ENCODE measurements around the gene GDF15. TPM values are rescaled to one million over a fixed set of nuclear protein-coding genes. Genes with fewer than 3 reads are reported as not detected.

GDF15 gene
- total RNA-seq, 1 experiment from 2014 or later, result 56.6 TPM

DNA sequence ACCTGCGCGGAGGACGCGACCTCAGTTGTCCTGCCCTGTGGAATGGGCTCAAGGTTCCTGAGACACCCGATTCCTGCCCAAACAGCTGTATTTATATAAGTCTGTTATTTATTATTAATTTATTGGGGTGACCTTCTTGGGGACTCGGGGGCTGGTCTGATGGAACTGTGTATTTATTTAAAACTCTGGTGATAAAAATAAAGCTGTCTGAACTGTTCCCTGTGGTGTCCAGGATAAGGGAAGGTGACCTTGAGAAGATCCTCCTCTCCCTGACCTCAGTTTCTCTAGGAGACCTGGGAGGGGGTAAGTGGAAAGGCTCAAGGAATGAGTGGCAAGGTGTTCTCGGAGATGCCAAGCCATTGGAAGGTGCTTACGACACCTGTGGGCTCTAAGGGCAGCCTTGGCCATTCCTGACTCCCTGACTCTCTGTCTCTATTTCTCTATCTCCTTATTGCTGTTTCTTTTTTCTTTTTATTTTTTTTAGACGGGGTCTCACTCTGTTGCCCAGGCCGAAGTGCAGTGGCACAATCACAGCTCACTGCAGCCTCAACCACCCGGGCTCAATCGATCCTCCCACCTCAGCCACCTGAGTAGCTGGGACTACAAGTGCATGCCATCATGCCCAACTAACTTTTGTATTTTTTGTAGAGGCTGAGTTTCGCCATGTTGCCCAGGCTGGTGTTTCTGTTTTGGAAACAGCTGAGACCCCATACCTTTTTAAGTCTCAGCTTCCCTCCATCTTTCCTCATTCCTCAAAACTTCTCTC lies 3.2 kb downstream of the GDF15 start:
- peaks cover 28% of the 10 kb centered on the region for H3K4me1 Mint-ChIP-seq (ENCODE audit: low read depth, unreplicated experiment)
- TF ChIP-seq, protein P1, sequence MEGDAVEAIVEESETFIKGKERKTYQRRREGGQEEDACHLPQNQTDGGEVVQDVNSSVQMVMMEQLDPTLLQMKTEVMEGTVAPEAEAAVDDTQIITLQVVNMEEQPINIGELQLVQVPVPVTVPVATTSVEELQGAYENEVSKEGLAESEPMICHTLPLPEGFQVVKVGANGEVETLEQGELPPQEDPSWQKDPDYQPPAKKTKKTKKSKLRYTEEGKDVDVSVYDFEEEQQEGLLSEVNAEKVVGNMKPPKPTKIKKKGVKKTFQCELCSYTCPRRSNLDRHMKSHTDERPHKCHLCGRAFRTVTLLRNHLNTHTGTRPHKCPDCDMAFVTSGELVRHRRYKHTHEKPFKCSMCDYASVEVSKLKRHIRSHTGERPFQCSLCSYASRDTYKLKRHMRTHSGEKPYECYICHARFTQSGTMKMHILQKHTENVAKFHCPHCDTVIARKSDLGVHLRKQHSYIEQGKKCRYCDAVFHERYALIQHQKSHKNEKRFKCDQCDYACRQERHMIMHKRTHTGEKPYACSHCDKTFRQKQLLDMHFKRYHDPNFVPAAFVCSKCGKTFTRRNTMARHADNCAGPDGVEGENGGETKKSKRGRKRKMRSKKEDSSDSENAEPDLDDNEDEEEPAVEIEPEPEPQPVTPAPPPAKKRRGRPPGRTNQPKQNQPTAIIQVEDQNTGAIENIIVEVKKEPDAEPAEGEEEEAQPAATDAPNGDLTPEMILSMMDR (IDR thresholded peaks at IDR 0.05; ENCODE audit: unreplicated experiment), result no peak
- H3K9me3 Mint-ChIP-seq (ENCODE audit: low read depth, unreplicated experiment), result no peaks in the 10 kb centered on the region
- H3K27me3 Mint-ChIP-seq (ENCODE audit: unreplicated experiment), result no peaks in the 10 kb centered on the region
- intact Hi-C loops (cut with micrococcal nuclease; ENCODE audit: unreplicated experiment), result no loop called here
- H3K27ac Mint-ChIP-seq (ENCODE audit: unreplicated experiment), result peak overlapping the region; percentile 79
- DNase-seq, result no peak
- H3K36me3 Mint-ChIP-seq (ENCODE audit: insufficient read depth, unreplicated experiment), result peaks cover 57% of the 10 kb centered on the region
- CTCF ChIA-PET, result no interaction called here
- BruUV-seq (replicated peaks), result no TSS peak
- peak overlapping the region; percentile 76 for H3K4me3 Mint-ChIP-seq (ENCODE audit: low read depth, unreplicated experiment)

DNA sequence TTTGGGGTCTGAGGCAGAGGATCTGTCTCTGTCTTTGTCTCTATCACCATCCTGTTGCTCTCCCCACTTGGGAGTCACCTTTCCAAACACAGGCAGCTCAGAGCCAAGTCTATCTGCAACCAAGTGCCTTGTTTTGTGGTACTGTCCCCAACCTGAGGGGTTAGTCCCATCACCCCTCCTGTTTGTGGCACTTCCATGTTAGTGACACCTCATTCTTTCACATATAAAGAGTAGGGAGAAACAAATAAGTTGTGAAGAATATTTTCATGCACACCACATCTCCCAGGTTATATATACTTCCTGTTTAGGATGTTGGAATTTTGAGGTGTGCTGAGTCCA lies 3.7 kb downstream of the GDF15 start:
- Mint-ChIP-seq H3K36me3 (ENCODE audit: insufficient read depth, unreplicated experiment) (peaks cover 57% of the 10 kb centered on the region), H3K4me1 (ENCODE audit: low read depth, unreplicated experiment) (peaks cover 28% of the 10 kb centered on the region), H3K9me3 (ENCODE audit: low read depth, unreplicated experiment) (no peaks in the 10 kb centered on the region), H3K4me3 (ENCODE audit: low read depth, unreplicated experiment) (peak overlapping the region; percentile 76), H3K27me3 (ENCODE audit: unreplicated experiment) (no peaks in the 10 kb centered on the region), H3K27ac (ENCODE audit: unreplicated experiment) (peak overlapping the region; percentile 80)
- DNase-seq, result no peak
- BruUV-seq (replicated peaks), result no TSS peak
- intact Hi-C loops (cut with micrococcal nuclease; ENCODE audit: unreplicated experiment), result no loop called here
- CTCF ChIA-PET, result no interaction called here
- TF ChIP-seq, protein P1 (IDR thresholded peaks at IDR 0.05; ENCODE audit: unreplicated experiment), result no peak

DNA sequence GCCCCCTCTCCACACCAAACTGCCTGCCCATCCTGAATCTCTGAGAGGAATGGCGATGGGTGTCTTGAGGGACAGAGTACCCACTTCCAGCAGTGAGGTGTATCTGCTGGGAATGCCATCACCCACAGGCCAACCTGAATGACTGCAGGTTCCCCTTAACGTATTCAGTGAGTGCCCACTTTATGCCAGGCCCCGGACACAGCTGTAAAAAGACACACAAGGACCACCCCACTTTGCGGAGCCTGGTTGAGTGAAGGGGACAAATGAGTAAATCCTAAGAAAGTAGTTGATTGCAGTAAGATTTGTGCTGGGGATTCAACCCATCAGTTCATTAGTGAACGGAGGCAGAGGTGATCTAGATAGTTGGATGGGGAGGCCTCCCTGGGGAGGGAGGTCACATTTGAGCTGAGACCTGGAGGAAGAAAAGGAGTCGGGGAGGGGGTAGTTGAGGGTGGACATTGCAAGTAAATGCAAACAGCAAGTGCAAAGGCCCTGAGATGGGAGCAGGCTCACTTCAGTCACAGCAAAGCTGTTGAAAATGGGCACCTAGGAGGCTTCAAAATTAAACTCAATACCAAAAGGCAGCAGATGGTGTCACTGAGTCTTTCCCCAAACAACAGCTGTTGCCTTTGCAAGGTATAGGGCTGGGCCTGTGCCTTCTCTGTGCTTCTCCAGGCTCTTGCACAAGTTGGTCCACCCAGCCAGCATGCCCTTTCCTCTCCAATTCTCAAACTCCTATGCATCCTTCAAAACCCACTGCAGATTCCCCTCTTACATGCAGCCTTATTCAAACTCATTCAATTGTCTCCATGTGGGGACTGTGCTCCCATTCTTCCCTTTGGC lies 4.3 kb downstream of the GDF15 start:
- TF ChIP-seq, protein P1 (IDR thresholded peaks at IDR 0.05; ENCODE audit: unreplicated experiment), result no peak
- Mint-ChIP-seq H3K4me3 (ENCODE audit: low read depth, unreplicated experiment) (peak overlapping the region; percentile 76), H3K4me1 (ENCODE audit: low read depth, unreplicated experiment) (peaks cover 27% of the 10 kb centered on the region), H3K9me3 (ENCODE audit: low read depth, unreplicated experiment) (no peaks in the 10 kb centered on the region), H3K36me3 (ENCODE audit: insufficient read depth, unreplicated experiment) (peaks cover 57% of the 10 kb centered on the region), H3K27me3 (ENCODE audit: unreplicated experiment) (no peaks in the 10 kb centered on the region), H3K27ac (ENCODE audit: unreplicated experiment) (peak overlapping the region; percentile 80)
- CTCF ChIA-PET, result interaction anchor here (0.5 to 0.8 kb wide), 3 partner anchors 13 to 62 kb away, joined by 3 to 7 read pairs (median 3); no protein-coding TSS in a partner anchor
- intact Hi-C loops (cut with micrococcal nuclease; ENCODE audit: unreplicated experiment), result no loop called here
- no TSS peak for BruUV-seq (replicated peaks)
- DNase-seq, result no peak

DNA sequence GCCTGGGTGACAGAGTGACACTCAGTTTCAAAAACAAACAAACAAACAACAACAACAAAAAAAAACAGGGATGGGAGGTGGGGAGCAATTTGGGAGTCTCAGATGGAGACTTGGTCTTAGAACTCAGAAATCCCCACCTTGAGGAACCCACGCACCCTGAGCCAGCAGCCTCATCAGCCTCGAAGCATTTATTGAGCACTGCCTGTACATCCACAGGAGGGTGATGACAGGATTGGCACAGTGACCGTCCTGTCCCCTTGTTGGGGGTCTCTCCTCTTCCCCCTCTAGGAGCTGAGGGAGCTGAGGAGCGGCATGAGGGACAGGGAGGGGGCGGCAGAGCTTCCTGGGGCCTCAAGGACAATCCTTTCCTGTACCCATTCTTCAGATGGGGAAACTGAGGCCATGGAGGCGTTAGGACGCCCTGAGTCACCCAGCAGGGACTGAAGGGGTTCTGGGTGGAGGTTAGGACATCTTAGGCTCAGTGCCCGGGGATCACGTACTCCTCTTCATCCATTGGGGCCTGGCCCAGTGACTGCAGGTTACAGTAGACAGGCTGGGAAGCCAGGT lies 5.6 kb downstream of the GDF15 start:
- TF ChIP-seq, protein P1 (IDR thresholded peaks at IDR 0.05; ENCODE audit: unreplicated experiment), result no peak
- Mint-ChIP-seq H3K27ac (ENCODE audit: unreplicated experiment) (no peak overlapping the region), H3K4me3 (ENCODE audit: low read depth, unreplicated experiment) (peak overlapping the region; percentile 76), H3K9me3 (ENCODE audit: low read depth, unreplicated experiment) (no peaks in the 10 kb centered on the region), H3K36me3 (ENCODE audit: insufficient read depth, unreplicated experiment) (peaks cover 46% of the 10 kb centered on the region), H3K27me3 (ENCODE audit: unreplicated experiment) (no peaks in the 10 kb centered on the region), H3K4me1 (ENCODE audit: low read depth, unreplicated experiment) (peaks cover 22% of the 10 kb centered on the region)
- intact Hi-C loops (cut with micrococcal nuclease; ENCODE audit: unreplicated experiment), result no loop called here
- CTCF ChIA-PET, result interaction anchor here (0.8 kb wide), 1 partner anchor 63 kb away, joined by 3 read pairs; no protein-coding TSS in a partner anchor
- DNase-seq, result no peak
- BruUV-seq (replicated peaks), result no TSS peak
